ENCODE results near the gene MS4A2. TPM values are rescaled to one million over a fixed set of nuclear protein-coding genes. Genes with fewer than 3 reads are reported as not detected.

Gene MS4A2
- not detected in 5 replicates for total RNA-seq (2022; extraction: Qiagen RNA extraction)

DNA sequence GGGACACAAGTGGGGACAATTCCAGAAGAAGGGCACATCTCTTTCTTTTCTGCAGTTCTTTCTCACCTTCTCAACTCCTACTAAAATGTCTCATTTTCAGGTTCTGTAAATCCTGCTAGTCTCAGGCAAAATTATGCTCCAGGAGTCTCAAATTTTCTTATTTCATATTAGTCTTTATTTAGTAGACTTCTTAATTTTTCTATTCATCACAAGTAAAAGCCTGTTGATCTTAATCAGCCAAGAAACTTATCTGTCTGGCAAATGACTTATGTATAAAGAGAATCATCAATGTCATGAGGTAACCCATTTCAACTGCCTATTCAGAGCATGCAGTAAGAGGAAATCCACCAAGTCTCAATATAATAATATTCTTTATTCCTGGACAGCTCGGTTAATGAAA, at the start of gene MS4A2:
Gene MS4A2 (plus strand): TSS at position 301 of the 400 bp plus-strand sequence. CDS start 102 bp downstream, outside the sequence.

GRCh38 chr11:60040109-60040508, 48.4 kb upstream of the MS4A2 start, which contains the start of gene OOSP2:
Gene OOSP2 (plus strand): TSS chr11:60040409. CDS start chr11:60040460, 51 bp downstream.

DNA sequence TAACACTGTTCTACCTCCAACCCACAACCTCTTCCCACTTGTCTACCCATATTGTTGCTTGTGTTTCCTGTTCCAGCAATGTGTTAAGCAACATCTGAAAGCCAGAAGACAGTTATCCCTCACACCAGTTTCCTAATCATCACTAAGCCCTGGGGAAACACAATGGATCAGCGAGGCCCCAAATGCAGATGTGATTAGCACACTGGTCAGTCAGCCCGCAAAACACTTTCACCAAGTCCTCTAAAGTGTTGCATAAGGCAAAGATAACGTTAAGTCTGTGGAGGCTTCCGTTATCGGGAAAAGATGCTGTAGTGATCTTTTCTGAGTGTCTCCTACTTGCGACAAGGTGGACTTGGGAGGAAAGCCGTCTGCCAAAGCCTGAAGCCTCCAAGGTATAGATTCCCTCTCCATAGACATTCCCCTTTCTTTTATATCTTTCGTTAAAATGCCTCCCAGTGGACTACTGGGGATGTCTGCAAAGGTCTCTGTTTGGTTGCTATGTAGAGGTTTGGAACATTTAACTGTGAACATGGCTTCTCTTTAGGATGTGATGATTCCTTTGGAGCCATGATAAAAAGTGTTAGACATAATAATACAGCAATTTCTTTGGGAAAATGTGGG, 32.0 kb upstream of the MS4A2 start, which contains the start of gene MS4A3:
Gene MS4A3 (plus strand): TSS at position 317 of the 621 bp plus-strand sequence. CDS start 4,496 bp downstream, outside the sequence.

Other genes starting within 250 kb of the MS4A2 start
- not detected in 5 replicates for gene CBLIF, start 243.2 kb upstream of the MS4A2 start, total RNA-seq (2022; extraction: Qiagen RNA extraction)
- gene TCN1, start 222.2 kb upstream of the MS4A2 start, total RNA-seq (2022; extraction: Qiagen RNA extraction) = 0.16 to 0.30 TPM (median 0.21 TPM) in 5 replicates
- not detected in 5 replicates for gene OOSP3, start 209.9 kb upstream of the MS4A2 start, total RNA-seq (2022; extraction: Qiagen RNA extraction)
- not detected in 5 replicates for gene OOSP1, start 150.2 kb upstream of the MS4A2 start, total RNA-seq (2022; extraction: Qiagen RNA extraction)
- not detected in 5 replicates for gene OOSP4A, start 124.6 kb upstream of the MS4A2 start, total RNA-seq (2022; extraction: Qiagen RNA extraction)
- not detected in 5 replicates for gene OOSP4B, start 71.5 kb upstream of the MS4A2 start, total RNA-seq (2022; extraction: Qiagen RNA extraction)
- not detected in 5 replicates for gene OOSP2, start 48.3 kb upstream of the MS4A2 start, total RNA-seq (2022; extraction: Qiagen RNA extraction)
- not detected in 5 replicates for gene MS4A3, start 32.0 kb upstream of the MS4A2 start, total RNA-seq (2022; extraction: Qiagen RNA extraction)
- gene MS4A6A, start 94.4 kb downstream of the MS4A2 start, total RNA-seq (2022; extraction: Qiagen RNA extraction) = not detected in 5 replicates
- not detected in 5 replicates for gene MS4A4E, start 154.5 kb downstream of the MS4A2 start, total RNA-seq (2022; extraction: Qiagen RNA extraction)
- not detected in 5 replicates for gene MS4A4A, start 192.0 kb downstream of the MS4A2 start, total RNA-seq (2022; extraction: Qiagen RNA extraction)
- gene MS4A6E, start 238.6 kb downstream of the MS4A2 start, total RNA-seq (2022; extraction: Qiagen RNA extraction) = not detected in 5 replicates